ENCODE results near the gene LRRC8C.
"Not testable (repeated sequence)": the region's sequence is repeated elsewhere in the genome, so short reads cannot be mapped to it uniquely, and the experiment has no call there.

LRRC8C gene

GRCh38 chr1:89632657-89633247 lies at the start of gene LRRC8C:
TSS of gene LRRC8C (plus strand) at chr1:89633120. CDS start at chr1:89686474, 53,354 bp downstream.
- DNase-seq (ENCODE audit: low read depth), result peak; percentile 84

- no peak for DNase-seq (ENCODE audit: low read depth)
Observed at GRCh38 chr1:89584211-89584610, 48.7 kb upstream of the LRRC8C start.

- no peak for DNase-seq (ENCODE audit: low read depth)
Observed at GRCh38 chr1:89584781-89585180, 48.1 kb upstream of the LRRC8C start.

- no peak for DNase-seq (ENCODE audit: low read depth)
Observed at GRCh38 chr1:89587729-89588161, 45.2 kb upstream of the LRRC8C start.

- DNase-seq (ENCODE audit: low read depth), result no peak
Observed at GRCh38 chr1:89588480-89588879, 44.4 kb upstream of the LRRC8C start.

GRCh38 chr1:89589515-89589914 lies 43.4 kb upstream of the LRRC8C start:
- DNase-seq (ENCODE audit: low read depth), result no peak

GRCh38 chr1:89590341-89591080 lies 42.4 kb upstream of the LRRC8C start:
- DNase-seq (ENCODE audit: low read depth), result no peak

GRCh38 chr1:89592861-89593302 lies 40.0 kb upstream of the LRRC8C start:
- not testable (repeated sequence) for DNase-seq (ENCODE audit: low read depth)

GRCh38 chr1:89594096-89594740 lies 38.7 kb upstream of the LRRC8C start:
- no peak for DNase-seq (ENCODE audit: low read depth)

- no peak for DNase-seq (ENCODE audit: low read depth)
Observed at GRCh38 chr1:89596698-89597097, 36.2 kb upstream of the LRRC8C start.

- peak; percentile 56 for DNase-seq (ENCODE audit: low read depth)
Observed at GRCh38 chr1:89598450-89599331, 34.2 kb upstream of the LRRC8C start.

- DNase-seq (ENCODE audit: low read depth), result no peak
Observed at GRCh38 chr1:89599332-89599630, 33.6 kb upstream of the LRRC8C start.

GRCh38 chr1:89600451-89601224 lies 32.3 kb upstream of the LRRC8C start:
- no peak for DNase-seq (ENCODE audit: low read depth)

- no peak for DNase-seq (ENCODE audit: low read depth)
Observed at GRCh38 chr1:89602871-89603404, 30.0 kb upstream of the LRRC8C start.

- peak; percentile 63 for DNase-seq (ENCODE audit: low read depth)
Observed at GRCh38 chr1:89603651-89604413, 29.1 kb upstream of the LRRC8C start.

GRCh38 chr1:89604414-89604735 lies 28.5 kb upstream of the LRRC8C start:
- DNase-seq (ENCODE audit: low read depth), result no peak

- DNase-seq (ENCODE audit: low read depth), result peak; percentile 81
Observed at GRCh38 chr1:89605692-89606091, 27.2 kb upstream of the LRRC8C start.

- DNase-seq (ENCODE audit: low read depth), result no peak
Observed at GRCh38 chr1:89606227-89606980, 26.5 kb upstream of the LRRC8C start.

GRCh38 chr1:89607156-89607555 lies 25.8 kb upstream of the LRRC8C start:
- no peak for DNase-seq (ENCODE audit: low read depth)
